Skeletal muscle satellite cell (primary cell): ENCODE measurements around the gene TARS1. TPM values are rescaled to one million over a fixed set of nuclear protein-coding genes. Genes with fewer than 3 reads are reported as not detected.

ENCODE experiments used
- H3K27me3 ChIP-seq: 2 replicates; pipeline ENCODE4 v1.7.0; 2013; ENCODE audit warnings: low read length; ENCODE audit not compliant: control insufficient read depth, insufficient read depth
- H3K36me3 ChIP-seq: 2 replicates; pipeline ENCODE4 v1.7.0; 2013; ENCODE audit warnings: mild to moderate bottlenecking, control low read depth, low read length; ENCODE audit not compliant: insufficient read depth
- H3K4me1 ChIP-seq: 2 replicates; pipeline ENCODE4 v1.7.0; 2013; ENCODE audit warnings: low read length; ENCODE audit not compliant: control insufficient read depth, insufficient read depth
- H3K4me2 ChIP-seq: 2 replicates; pipeline ENCODE4 v1.7.0; 2013; ENCODE audit warnings: mild to moderate bottlenecking, low read length
- H3K4me3 ChIP-seq: 2 replicates; pipeline ENCODE4 v1.7.0; 2013; ENCODE audit warnings: low read length
- H3K9ac ChIP-seq: 2 replicates; pipeline ENCODE4 v1.7.0; 2013; ENCODE audit warnings: mild to moderate bottlenecking, low read depth, low read length, moderate library complexity
- H3K9me3 ChIP-seq: replicated peaks from 2 replicates; pipeline ENCODE4 v1.7.0; 2013; ENCODE audit warnings: mild to moderate bottlenecking, control low read depth, low read length
- total RNA-seq: library from RNA; depleted of rRNA; stranded (reverse); fragments of >200 nt; gene quantifications from 2 replicates; pipeline ENCODE4 v1.2.3, GENCODE V29; 2012; rRNA removed

The TARS1 gene
- 243 and 297 TPM in 2 replicates for total RNA-seq

DNA sequence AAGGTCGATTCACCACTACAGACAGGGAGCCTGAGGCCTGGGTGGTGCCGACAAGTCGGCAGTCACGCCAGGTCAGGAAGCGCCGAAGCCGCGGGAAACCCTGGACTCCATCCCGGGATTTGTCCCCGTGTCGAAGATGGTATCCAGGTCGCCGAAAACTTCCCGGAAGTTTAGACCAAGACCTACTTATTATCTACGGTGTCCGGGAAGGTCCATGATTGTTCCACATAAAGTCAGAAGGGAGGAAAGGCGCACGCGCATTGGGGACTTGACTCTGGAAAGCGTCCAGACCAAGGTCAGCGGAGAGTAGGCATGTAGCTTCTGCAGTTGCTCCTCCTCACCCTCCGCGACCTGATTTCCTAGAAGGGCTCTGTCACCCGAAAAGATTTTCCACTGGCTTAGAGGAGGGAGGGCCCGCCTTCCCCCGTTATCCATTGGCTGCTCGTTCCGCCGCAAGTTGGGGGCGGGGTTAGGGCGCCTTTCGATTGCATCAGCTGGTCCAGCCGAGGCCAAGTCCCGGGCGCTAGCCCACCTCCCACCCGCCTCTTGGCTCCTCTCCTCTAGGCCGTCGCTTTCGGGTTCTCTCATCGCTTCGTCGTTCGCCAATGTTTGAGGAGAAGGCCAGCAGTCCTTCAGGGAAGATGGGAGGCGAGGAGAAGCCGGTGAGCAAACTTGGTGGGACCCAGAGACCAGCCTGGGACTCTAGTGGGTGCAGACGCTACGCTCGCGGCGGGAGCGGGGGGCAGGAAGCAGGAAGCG, at the start of gene TARS1:
TSS of gene TARS1 (plus strand) at position 484 of the 759 bp plus-strand sequence. CDS start at position 606, 122 bp downstream.
- H3K9me3 ChIP-seq, result no peaks in the 10 kb centered on the region
- H3K4me1 ChIP-seq, result peaks cover 26% of the 10 kb centered on the region
- no peaks in the 10 kb centered on the region for H3K27me3 ChIP-seq
- H3K4me3 ChIP-seq, result peak within 1 kb of the TSS; percentile 83
- H3K9ac ChIP-seq, result peak within 1 kb of the TSS; percentile 89
- H3K4me2 ChIP-seq, result peak within 1 kb of the TSS; percentile 88
- H3K36me3 ChIP-seq, result peaks cover 8% of the 10 kb centered on the region

DNA sequence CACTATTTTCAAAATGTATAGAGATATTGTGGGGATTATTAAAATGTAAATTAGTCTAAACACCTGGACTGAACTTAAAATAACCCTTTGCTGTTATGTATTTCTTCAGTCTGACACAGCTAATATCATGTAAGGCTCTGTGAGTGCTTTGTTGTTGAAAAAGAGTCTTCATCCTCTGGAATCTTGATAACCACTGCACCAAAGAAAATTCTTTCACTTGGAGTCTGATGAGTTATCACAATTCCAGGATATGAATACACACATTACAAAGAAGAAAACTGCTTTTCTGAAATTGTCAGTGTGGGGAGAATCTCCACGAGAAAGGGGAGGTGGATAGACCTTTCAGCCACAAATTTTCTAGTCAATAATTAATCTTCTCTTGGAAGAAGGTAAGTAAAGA, 42.3 kb upstream of the TARS1 start:
- Histone ChIP-seq H3K4me2 (no peak overlapping the region), H3K9me3 (no peaks in the 10 kb centered on the region), H3K9ac (no peak overlapping the region)

GRCh38 chr5:33400675-33401074, 40.1 kb upstream of the TARS1 start:
- H3K4me2 ChIP-seq, result no peak overlapping the region
- no peaks in the 10 kb centered on the region for H3K27me3 ChIP-seq
- peaks cover 12% of the 10 kb centered on the region for H3K4me1 ChIP-seq
- H3K36me3 ChIP-seq, result no peaks in the 10 kb centered on the region
- H3K4me3 ChIP-seq, result no peak overlapping the region
- no peak overlapping the region for H3K9ac ChIP-seq
- no peaks in the 10 kb centered on the region for H3K9me3 ChIP-seq

More for the DNA sequence above, 42.3 kb upstream of the TARS1 start:
- Histone ChIP-seq H3K4me3 (no peak overlapping the region), H3K4me1 (peaks cover 12% of the 10 kb centered on the region), H3K27me3 (no peaks in the 10 kb centered on the region), H3K36me3 (no peaks in the 10 kb centered on the region)

- Histone ChIP-seq H3K4me1 (peaks cover 12% of the 10 kb centered on the region), H3K4me3 (no peak overlapping the region), H3K4me2 (peak overlapping the region; percentile 50), H3K9me3 (no peaks in the 10 kb centered on the region), H3K9ac (peak overlapping the region; percentile 18), H3K36me3 (no peaks in the 10 kb centered on the region), H3K27me3 (no peaks in the 10 kb centered on the region)
Observed at GRCh38 chr5:33401482-33402390, 39.0 kb upstream of the TARS1 start.

GRCh38 chr5:33403187-33403586, 37.6 kb upstream of the TARS1 start:
- no peaks in the 10 kb centered on the region for H3K9me3 ChIP-seq
- H3K9ac ChIP-seq, result no peak overlapping the region
- no peaks in the 10 kb centered on the region for H3K27me3 ChIP-seq
- no peak overlapping the region for H3K4me3 ChIP-seq
- no peaks in the 10 kb centered on the region for H3K36me3 ChIP-seq
- H3K4me1 ChIP-seq, result peaks cover 12% of the 10 kb centered on the region
- no peak overlapping the region for H3K4me2 ChIP-seq

GRCh38 chr5:33408816-33409215, 31.9 kb upstream of the TARS1 start:
- no peak overlapping the region for H3K4me2 ChIP-seq
- H3K4me1 ChIP-seq, result no peaks in the 10 kb centered on the region
- H3K36me3 ChIP-seq, result no peaks in the 10 kb centered on the region
- H3K9ac ChIP-seq, result no peak overlapping the region
- no peaks in the 10 kb centered on the region for H3K27me3 ChIP-seq
- no peaks in the 10 kb centered on the region for H3K9me3 ChIP-seq
- H3K4me3 ChIP-seq, result no peak overlapping the region

GRCh38 chr5:33409435-33410170, 31.2 kb upstream of the TARS1 start:
- Histone ChIP-seq H3K36me3 (no peaks in the 10 kb centered on the region), H3K9ac (no peak overlapping the region), H3K9me3 (no peaks in the 10 kb centered on the region), H3K4me3 (no peak overlapping the region), H3K27me3 (no peaks in the 10 kb centered on the region), H3K4me2 (no peak overlapping the region), H3K4me1 (no peaks in the 10 kb centered on the region)

DNA sequence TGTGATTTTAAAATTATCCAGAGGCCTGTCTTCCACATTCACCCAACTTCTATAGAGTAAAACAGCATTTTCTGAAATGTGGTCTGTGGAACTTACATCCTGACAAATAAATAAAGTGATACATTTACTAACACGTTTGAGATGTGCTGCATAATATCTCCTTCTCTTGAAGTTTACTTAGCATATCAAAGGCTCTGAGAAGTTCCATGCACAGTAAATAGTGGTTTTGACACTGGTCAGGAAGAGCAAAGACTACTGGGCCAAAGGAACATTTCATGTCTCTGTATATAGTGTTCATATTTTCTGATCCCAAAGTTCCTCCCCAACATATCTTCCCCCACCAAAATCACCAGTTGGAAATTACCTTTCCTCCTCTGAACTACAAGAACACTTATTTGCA, 30.5 kb upstream of the TARS1 start:
- Histone ChIP-seq H3K9me3 (no peaks in the 10 kb centered on the region), H3K36me3 (no peaks in the 10 kb centered on the region), H3K4me3 (no peak overlapping the region), H3K27me3 (no peaks in the 10 kb centered on the region), H3K9ac (no peak overlapping the region), H3K4me2 (no peak overlapping the region), H3K4me1 (no peaks in the 10 kb centered on the region)

- Histone ChIP-seq H3K4me3 (no peak overlapping the region), H3K4me2 (no peak overlapping the region), H3K9ac (no peak overlapping the region), H3K27me3 (no peaks in the 10 kb centered on the region), H3K9me3 (no peaks in the 10 kb centered on the region), H3K4me1 (no peaks in the 10 kb centered on the region), H3K36me3 (no peaks in the 10 kb centered on the region)
Observed at GRCh38 chr5:33411498-33411897, 29.3 kb upstream of the TARS1 start.

DNA sequence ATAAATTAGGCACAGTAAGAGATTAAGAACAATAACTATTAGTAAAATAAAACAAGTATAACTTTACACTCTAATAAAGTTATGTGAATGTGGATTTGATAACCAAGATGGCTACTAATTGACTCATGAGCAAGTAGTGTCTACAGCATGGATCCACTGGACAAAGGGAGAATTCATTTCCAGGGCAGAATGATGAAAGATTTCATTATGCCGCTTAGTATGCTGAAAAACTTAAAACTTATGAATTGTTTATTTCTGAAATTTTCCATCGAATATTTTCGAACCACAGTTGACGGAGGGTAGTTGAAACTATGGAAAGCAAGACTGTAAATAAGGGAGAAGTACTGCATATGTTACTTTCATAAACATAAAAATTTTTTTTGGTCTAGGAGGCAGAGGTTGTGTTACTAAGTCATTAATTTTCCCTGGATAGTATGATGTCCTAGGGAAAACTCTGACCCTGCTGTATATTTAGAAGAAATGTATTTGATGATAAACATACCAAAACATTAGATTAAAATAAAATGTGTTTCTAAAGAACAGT, 24.9 kb upstream of the TARS1 start:
- H3K4me1 ChIP-seq, result peaks cover 6% of the 10 kb centered on the region

GRCh38 chr5:33417632-33418031, 23.1 kb upstream of the TARS1 start:
- H3K9me3 ChIP-seq, result no peaks in the 10 kb centered on the region
- no peak overlapping the region for H3K9ac ChIP-seq
- H3K27me3 ChIP-seq, result no peaks in the 10 kb centered on the region
- no peak overlapping the region for H3K4me2 ChIP-seq
- H3K4me3 ChIP-seq, result no peak overlapping the region
- H3K36me3 ChIP-seq, result no peaks in the 10 kb centered on the region
- H3K4me1 ChIP-seq, result peaks cover 6% of the 10 kb centered on the region

More for the DNA sequence above, 24.9 kb upstream of the TARS1 start:
- no peak overlapping the region for H3K9ac ChIP-seq
- H3K9me3 ChIP-seq, result no peaks in the 10 kb centered on the region
- no peaks in the 10 kb centered on the region for H3K36me3 ChIP-seq
- H3K4me2 ChIP-seq, result no peak overlapping the region
- no peaks in the 10 kb centered on the region for H3K27me3 ChIP-seq
- H3K4me3 ChIP-seq, result no peak overlapping the region
